GM18907 (cell line): ENCODE measurements around the gene AIPL1.

Experiments
- ATAC-seq: cut with Tn5 transposase; IDR thresholded peaks from one replicate; pipeline ENCODE4 v1.9.1; 2021; ENCODE audit warnings: mild to moderate bottlenecking, moderate library complexity; ENCODE audit not compliant: unreplicated experiment

AIPL1 gene

GRCh38 chr17:6468051-6468790 is 33.3 kb upstream of the AIPL1 start:
- no peak for ATAC-seq

- no peak for ATAC-seq
Measured at GRCh38 chr17:6467567-6467966, 32.6 kb upstream of the AIPL1 start.

GRCh38 chr17:6465206-6466003 is 30.5 kb upstream of the AIPL1 start:
- ATAC-seq = no peak

GRCh38 chr17:6464446-6465041 is 29.6 kb upstream of the AIPL1 start:
- no peak for ATAC-seq

GRCh38 chr17:6463616-6464445 is 28.9 kb upstream of the AIPL1 start:
- ATAC-seq = no peak

GRCh38 chr17:6462692-6463091 is 27.8 kb upstream of the AIPL1 start:
- no peak for ATAC-seq

GRCh38 chr17:6461792-6462524 is 27.0 kb upstream of the AIPL1 start:
- no peak for ATAC-seq

- ATAC-seq = no peak
Measured at GRCh38 chr17:6461246-6461645, 26.3 kb upstream of the AIPL1 start.

- no peak for ATAC-seq
Measured at GRCh38 chr17:6460531-6461161, 25.7 kb upstream of the AIPL1 start.

- no peak for ATAC-seq
Measured at GRCh38 chr17:6458460-6458950, 23.6 kb upstream of the AIPL1 start.

GRCh38 chr17:6457688-6458459 is 23.0 kb upstream of the AIPL1 start:
- ATAC-seq = no peak

GRCh38 chr17:6456914-6457687 is 22.2 kb upstream of the AIPL1 start:
- ATAC-seq = no peak

GRCh38 chr17:6456321-6456720 is 21.4 kb upstream of the AIPL1 start:
- no peak for ATAC-seq

- no peak for ATAC-seq
Measured at GRCh38 chr17:6455321-6455705, 20.4 kb upstream of the AIPL1 start.

- no peak for ATAC-seq
Measured at GRCh38 chr17:6454495-6455320, 19.8 kb upstream of the AIPL1 start.

GRCh38 chr17:6453279-6454024 is 18.5 kb upstream of the AIPL1 start:
- ATAC-seq = no peak
